GM12878 (cell line): ENCODE data around the gene KLLN. TPM values are rescaled to one million over a fixed set of nuclear protein-coding genes. Genes with fewer than 3 reads are reported as not detected.

Source experiments
- ATAC-seq: fragments of 200-7000 bp; cut with Tn5 transposase; 3 replicates; pipeline ENCODE4 v1.9.1; 2020; ENCODE audit warnings: mild to moderate bottlenecking, moderate library complexity
- BruUV-seq: library from RNA; stranded (reverse); fragments of 400-500 nt; replicated peaks from 2 replicates; lab custom pipeline; 2021; lab: Mats Ljungman, UMichigan
- CTCF ChIA-PET: fragments of 300-600 bp; sonication (Branson Sonifier 250); formaldehyde crosslinking; extraction: SDS; loops from one replicate; lab custom pipeline; 2021; ENCODE audit warnings: inconsistent platforms; lab: Yijun Ruan, JAX
- POLR2A ChIA-PET: fragments of 350-600 bp; formaldehyde crosslinking; extraction: SDS; loops from one replicate; lab custom pipeline; 2021; ENCODE audit warnings: inconsistent platforms; lab: Charles Lee
- RAD21 ChIA-PET: fragments of 300-600 bp; sonication (Branson Sonifier 250); formaldehyde crosslinking; loops from one replicate; lab custom pipeline; 2023; ENCODE audit warnings: antibody characterized with exemption; ENCODE audit not compliant: unreplicated experiment; lab: Charles Lee
- SMC1A ChIA-PET: fragments of 300-600 bp; sonication (Branson Sonifier 250); formaldehyde crosslinking; loops from one replicate; lab custom pipeline; 2023; ENCODE audit not compliant: unreplicated experiment, uncharacterized antibody; lab: Charles Lee
- DNase-seq: peaks from one replicate; pipeline ENCODE4 v3.0.0-alpha.2; 2011; ENCODE audit warnings: low read depth, low spot score
- FAIRE-seq: peaks from 3 replicates; lab custom pipeline; 2011; peaks lifted over from hg19 to GRCh38; lab: Jason Lieb, UNC
- H2AFZ ChIP-seq: 2 replicates; pipeline ENCODE4 v1.6.0; 2011; ENCODE audit warnings: low read depth, low read length, control low read depth; ENCODE audit not compliant: control insufficient read depth
- H3K27ac ChIP-seq: 2 replicates; pipeline ENCODE4 v1.5.1; 2011; ENCODE audit warnings: control low read depth; ENCODE audit not compliant: control insufficient read depth, insufficient read depth
- H3K27me3 ChIP-seq, 2 experiments: replicated peaks in 1 of 2; 2 replicates each; pipeline versions ENCODE4 v1.6.0 to v1.6.1; 2011; ENCODE audit warnings: low read length in 1 of 2; ENCODE audit not compliant: control insufficient read depth in 2 of 2, insufficient read depth in 2 of 2
- H3K36me3 ChIP-seq, 2 experiments: 2 replicates each; pipeline ENCODE4 v1.5.1; 2011; ENCODE audit warnings: low read length in 1 of 2; ENCODE audit not compliant: control insufficient read depth in 2 of 2, insufficient read depth in 2 of 2
- H3K4me1 ChIP-seq: 2 replicates; pipeline ENCODE4 v1.6.1; 2011; ENCODE audit warnings: mild to moderate bottlenecking, low read length, moderate library complexity, mixed read lengths; ENCODE audit not compliant: control insufficient read depth, insufficient read depth
- H3K4me2 ChIP-seq: 2 replicates; pipeline ENCODE4 v1.6.0; 2011; ENCODE audit warnings: control low read depth; ENCODE audit not compliant: control insufficient read depth, insufficient read depth
- H3K4me3 ChIP-seq: fragments of 200-600 bp; sonication (generic); 2 replicates; pipeline ENCODE4 v1.5.1; 2016
- H3K79me2 ChIP-seq: 2 replicates; pipeline ENCODE4 v1.6.0; 2011; ENCODE audit warnings: low read length; ENCODE audit not compliant: control insufficient read depth, insufficient read depth
- H3K9ac ChIP-seq: 2 replicates; pipeline ENCODE4 v1.8.0; 2011; ENCODE audit warnings: low read length, control low read depth, mixed read lengths; ENCODE audit not compliant: control insufficient read depth, insufficient read depth
- H3K9me3 ChIP-seq: replicated peaks from 3 replicates; pipeline ENCODE4 v1.5.1; 2011; ENCODE audit warnings: mild to moderate bottlenecking, low read length; ENCODE audit not compliant: control insufficient read depth, insufficient read depth
- H4K20me1 ChIP-seq: 2 replicates; pipeline ENCODE4 v1.6.0; 2011; ENCODE audit not compliant: control insufficient read depth, insufficient read depth
- CHD1 ChIP-seq: IDR thresholded peaks from 2 replicates; pipeline ENCODE4 v1.6.1; 2012; ENCODE audit warnings: low read depth, low read length, improper control_type of control experiment
- JUND ChIP-seq: IDR thresholded peaks from 2 replicates; pipeline ENCODE4 v1.6.1; 2012; ENCODE audit warnings: low read depth, mild to moderate bottlenecking, low read length, improper control_type of control experiment, moderate library complexity
- NFYA ChIP-seq: IDR thresholded peaks from 2 replicates; pipeline ENCODE4 v1.6.1; 2011; ENCODE audit warnings: low read depth, mild to moderate bottlenecking, low read length, improper control_type of control experiment, borderline replicate concordance
- PKNOX1 ChIP-seq: fragments of 450-650 bp; IDR thresholded peaks from 2 replicates; pipeline ENCODE4 v1.6.1; 2016; ENCODE audit warnings: mild to moderate bottlenecking
- ZNF207 ChIP-seq: fragments of 450-650 bp; IDR thresholded peaks from 2 replicates; pipeline ENCODE4 v1.6.1; 2014; ENCODE audit warnings: antibody characterized with exemption, mild to moderate bottlenecking, borderline replicate concordance
- in situ Hi-C: fragments of 300-500 bp; cut with MboI; formaldehyde crosslinking; loops from 9 replicates; pipeline ENCODE4 v1.14.3; 2018; ENCODE audit warnings: mixed read lengths
- intact Hi-C: fragments of 100-400 bp; cut with micrococcal nuclease; formaldehyde crosslinking; loops from one replicate; pipeline ENCODE4 v1.14.2; 2022; ENCODE audit not compliant: unreplicated experiment
- polyA plus RNA-seq, 11 experiments: library from polyadenylated mRNA; depleted of rRNA in 4 of 11; unstranded in 6 of 11; stranded (reverse) in 5 of 11; fragments of >200 nt; fragmentation: Nextera tagmentation in 4 of 11; fragmentation: Illumina TruSeq in 1 of 11; extraction: Ambion mirVana in 4 of 11; extraction: Trizol in 1 of 11; gene quantifications; 1 replicate in 1 of 11; 2 replicates in 10 of 11; pipeline versions ENCODE4 v1.2.1 to v1.2.3, GENCODE V29; 2011 to 2016; ENCODE audit warnings: inconsistent platforms in 2 of 11, missing spikeins in 2 of 11, low read depth in 1 of 11
- total RNA-seq, 4 experiments: library from RNA; depleted of rRNA in 3 of 4; stranded (reverse); fragments of >200 nt in 3 of 4; fragmentation: Illumina TruSeq in 1 of 4; extraction: Trizol in 1 of 4; gene quantifications; 2 replicates each; pipeline versions ENCODE4 v1.2.1 to v1.2.3, GENCODE V29; 2013 to 2021

Gene KLLN
- total and polyA plus RNA-seq, 10 of the 15 experiments (the other 5 are each of a cell fraction or from before 2014, with no cell fraction given), result 0.87 to 2.2 (median 1.7) TPM

DNA sequence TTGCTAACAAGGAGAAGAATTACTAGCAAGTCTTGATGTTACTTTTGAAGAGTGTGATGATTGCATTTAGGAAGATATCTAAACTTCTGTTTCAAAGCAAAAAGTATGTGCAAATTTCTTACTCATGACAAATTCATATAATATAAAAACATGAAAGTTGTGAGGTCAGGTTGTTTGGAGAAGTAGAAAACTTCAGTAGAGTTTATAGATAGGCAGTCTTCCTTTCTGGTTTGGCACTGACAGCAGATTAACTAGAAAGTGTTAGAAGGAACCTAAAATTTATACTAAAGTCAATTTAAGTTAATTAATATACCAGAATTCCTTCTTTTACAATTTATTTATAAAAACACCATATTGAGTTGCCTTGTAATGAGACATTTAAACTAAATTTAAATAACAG, 17.0 kb upstream of the KLLN start:
- peaks cover 16% of the 10 kb centered on the region for H3K9me3 ChIP-seq
- TSS peak; percentile 2 for BruUV-seq
- ATAC-seq, result no peak

More for the DNA sequence above, 17.0 kb upstream of the KLLN start:
- Histone ChIP-seq H3K79me2 (peaks cover 93% of the 10 kb centered on the region), H3K9ac (no peak overlapping the region), H3K4me3 (no peak overlapping the region), H2AFZ (no peak overlapping the region)
- in situ Hi-C loops, result no loop called here
- POLR2A ChIA-PET, result no interaction called here
- TF ChIP-seq PKNOX1 (no peak), CHD1 (no peak), JUND (no peak), NFYA (no peak), ZNF207 (no peak)
- TF ChIP-seq, all 136 proteins: peak for 0
- H4K20me1 ChIP-seq, result no peaks in the 10 kb centered on the region
- CTCF ChIA-PET, result no interaction called here
- DNase-seq (no peak), FAIRE-seq (no peak)
- no peak overlapping the region for H3K27ac ChIP-seq
- no peaks in the 10 kb centered on the region for H3K4me1 ChIP-seq
- RAD21 ChIA-PET, result no interaction called here
- H3K27me3 ChIP-seq, result no peaks in the 10 kb centered on the region
- no peak overlapping the region for H3K4me2 ChIP-seq
- peaks cover 0 to 22% of the 10 kb centered on the region in 2 experiments; a peak in 2 of 4 replicates for H3K36me3 ChIP-seq
- SMC1A ChIA-PET, result interaction anchor here (1.2 kb wide), 1 partner anchor 26 kb away, joined by 4 read pairs; no protein-coding TSS in a partner anchor
- intact Hi-C loops, result loop anchor here (5.0 kb wide), 1 partner anchor 42 kb away; no protein-coding TSS in a partner anchor
